Femur (tissue), 1 donor: ENCODE measurements around the gene ASF1B.

Source experiments
- DNase-seq: peaks from one replicate; pipeline ENCODE4 v3.0.0-alpha.2; 2017

ASF1B gene

GRCh38 chr19:14135355-14135754, 1.0 kb downstream of the ASF1B start:
- peak; percentile 24 for DNase-seq

- peak; percentile 25 for DNase-seq
Measured at GRCh38 chr19:14127929-14128509, 8.4 kb downstream of the ASF1B start.

GRCh38 chr19:14127176-14127575, 9.2 kb downstream of the ASF1B start:
- no peak for DNase-seq

- DNase-seq: no peak
Measured at GRCh38 chr19:14122924-14123323, 13.5 kb downstream of the ASF1B start.

GRCh38 chr19:14120497-14120780, 15.9 kb downstream of the ASF1B start:
- DNase-seq: no peak

- no peak for DNase-seq
Measured at GRCh38 chr19:14119644-14120496, 16.5 kb downstream of the ASF1B start.

GRCh38 chr19:14119146-14119545, 17.2 kb downstream of the ASF1B start:
- DNase-seq: no peak

- peak; percentile 83 for DNase-seq
Measured at GRCh38 chr19:14118165-14119051, 18.0 kb downstream of the ASF1B start.

- peak; percentile 100 for DNase-seq
Measured at GRCh38 chr19:14117668-14118164, 18.7 kb downstream of the ASF1B start, which contains the start of gene PRKACA. TSS of gene PRKACA (minus strand) at chr19:14117762. CDS start at chr19:14117547, 215 bp downstream.

- peak; percentile 68 for DNase-seq
Measured at GRCh38 chr19:14116918-14117578, 19.3 kb downstream of the ASF1B start.

- DNase-seq: no peak
Measured at GRCh38 chr19:14116525-14116917, 19.9 kb downstream of the ASF1B start.

GRCh38 chr19:14115756-14116155, 20.6 kb downstream of the ASF1B start:
- DNase-seq: no peak

GRCh38 chr19:14114854-14115253, 21.5 kb downstream of the ASF1B start:
- peak; percentile 37 for DNase-seq

- DNase-seq: peak; percentile 15
Measured at GRCh38 chr19:14114439-14114838, 21.9 kb downstream of the ASF1B start.

GRCh38 chr19:14113762-14114414, 22.5 kb downstream of the ASF1B start:
- DNase-seq: peak; percentile 18

GRCh38 chr19:14112809-14113385, 23.5 kb downstream of the ASF1B start:
- DNase-seq: peak; percentile 52

GRCh38 chr19:14112051-14112808, 24.2 kb downstream of the ASF1B start:
- peak; percentile 37 for DNase-seq

- no peak for DNase-seq
Measured at GRCh38 chr19:14111486-14111885, 24.9 kb downstream of the ASF1B start.

- DNase-seq: no peak
Measured at GRCh38 chr19:14110650-14111049, 25.7 kb downstream of the ASF1B start.

GRCh38 chr19:14107581-14108461, 28.6 kb downstream of the ASF1B start:
- peak; percentile 73 for DNase-seq
